ENCODE results near the gene PTBP1. TPM values are rescaled to one million over a fixed set of nuclear protein-coding genes. Genes with fewer than 3 reads are reported as not detected.

PTBP1 gene
- total RNA-seq (2014; rRNA removed; shearing (Covaris generic)) = 131 and 138 TPM in 2 replicates

DNA sequence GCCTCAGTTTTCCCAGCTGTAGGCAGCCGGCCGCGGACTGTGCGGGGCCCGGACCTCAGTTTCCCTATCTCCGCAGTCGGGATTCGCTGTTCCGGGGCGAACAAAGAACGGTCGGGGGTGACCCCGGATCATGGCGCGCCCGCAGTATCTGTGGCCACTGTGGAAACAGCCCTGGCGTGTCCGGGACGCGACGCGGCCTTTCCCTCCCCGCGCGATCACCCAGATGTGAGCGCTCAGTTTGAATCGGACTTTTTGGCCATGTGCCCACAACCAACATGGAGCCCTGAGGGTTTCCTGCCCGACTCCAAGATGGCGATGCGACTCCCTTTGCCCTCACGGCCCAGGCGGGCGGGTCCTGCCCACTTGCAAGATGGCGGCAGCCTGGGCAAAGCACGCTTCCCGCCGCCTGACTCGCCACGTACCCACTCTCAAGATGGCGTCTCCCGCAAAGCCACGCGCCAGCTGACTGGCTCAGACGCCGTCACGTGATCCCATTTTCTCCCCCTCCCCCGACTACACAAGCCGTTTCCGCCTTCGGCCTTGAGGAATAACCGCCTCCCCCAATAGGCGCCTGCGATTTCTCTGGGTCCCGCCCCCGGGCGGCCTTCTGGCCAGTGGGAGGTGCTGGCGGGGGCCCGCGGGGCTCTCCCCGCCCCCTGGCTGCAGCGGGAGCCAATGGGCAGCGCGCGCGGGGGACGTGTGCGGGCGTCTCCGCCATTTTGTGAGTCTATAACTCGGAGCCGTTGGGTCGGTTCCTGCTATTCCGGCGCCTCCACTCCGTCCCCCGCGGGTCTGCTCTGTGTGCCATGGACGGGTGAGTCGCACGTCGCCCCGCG lies at the start of gene PTBP1:
PTBP1 (plus strand) TSS at position 761 of the 836 bp plus-strand sequence; CDS start at position 807, 46 bp downstream.
- DNase-seq (ENCODE audit: low spot score) = peak; percentile 100

DNA sequence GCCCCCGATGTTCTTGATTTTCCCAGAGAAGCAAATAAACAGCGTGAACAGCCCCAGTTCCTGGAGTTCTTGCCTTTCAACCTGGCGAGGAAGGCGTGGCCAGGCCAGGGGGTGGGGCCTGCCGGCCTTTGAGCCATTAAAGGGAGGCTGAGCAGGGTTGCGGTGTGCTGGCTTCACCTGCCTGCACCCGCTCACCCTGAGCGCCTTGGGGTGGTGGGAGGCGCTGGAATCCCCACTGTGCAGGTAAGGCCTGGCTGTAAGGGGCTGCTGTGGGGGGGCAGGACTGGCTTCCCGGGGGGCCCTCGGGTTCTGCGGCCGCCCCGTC lies 49.0 kb upstream of the PTBP1 start:
- DNase-seq (ENCODE audit: low spot score) = no peak

- DNase-seq (ENCODE audit: low spot score) = no peak
These were observed 47.4 kb upstream of the PTBP1 start for GRCh38 chr19:749811-750210.

- no peak for DNase-seq (ENCODE audit: low spot score)
These were observed 46.4 kb upstream of the PTBP1 start, which contains the start of gene MISP for GRCh38 chr19:750640-751423. MISP (plus strand) TSS chr19:751112; CDS start chr19:756947, 5,835 bp downstream.

- DNase-seq (ENCODE audit: low spot score) = peak; percentile 62
These were observed 45.5 kb upstream of the PTBP1 start for GRCh38 chr19:751501-752341.

DNA sequence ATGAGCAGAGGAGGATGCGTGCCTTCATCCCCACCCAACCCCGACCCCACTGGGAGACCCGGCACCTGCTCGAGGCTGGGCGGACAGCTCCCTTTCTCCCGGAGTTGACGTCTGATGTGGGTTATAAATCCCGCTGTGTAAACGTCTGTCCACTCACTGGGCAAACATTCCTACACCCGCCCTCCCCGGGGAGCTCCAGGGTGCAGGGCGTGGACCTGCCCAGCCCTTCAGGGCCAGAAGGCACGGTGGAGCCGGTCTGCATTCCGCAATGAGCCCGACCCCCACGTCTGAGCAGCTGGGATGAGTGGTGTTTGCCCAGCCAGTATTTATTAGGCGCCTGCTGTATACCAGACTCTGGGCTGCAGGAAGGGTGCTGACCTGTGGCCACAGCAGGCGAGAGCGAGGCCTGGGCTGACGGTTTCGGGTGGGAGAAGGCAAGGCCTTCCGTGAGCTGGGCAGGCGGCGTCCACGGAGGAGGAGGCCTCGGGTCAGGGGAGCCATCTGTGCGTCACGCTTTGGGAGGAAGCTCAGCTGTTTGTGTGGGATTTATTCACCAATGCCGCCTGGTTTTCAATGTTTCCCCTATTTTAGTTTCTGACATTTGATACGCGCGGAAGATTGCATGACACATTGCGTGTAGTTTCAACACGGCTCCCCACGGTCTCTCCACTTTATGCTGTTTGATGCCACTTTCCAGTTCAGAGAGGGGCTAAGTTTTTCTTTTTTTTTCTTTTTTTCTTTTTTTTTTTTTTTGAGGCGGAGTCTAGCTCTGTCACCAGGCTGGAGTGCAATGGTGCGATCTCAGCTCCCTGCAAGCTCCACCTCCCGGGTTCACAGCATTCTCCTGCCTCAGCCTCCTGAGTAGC lies 44.4 kb upstream of the PTBP1 start:
- DNase-seq (ENCODE audit: low spot score) = peak; percentile 67

DNA sequence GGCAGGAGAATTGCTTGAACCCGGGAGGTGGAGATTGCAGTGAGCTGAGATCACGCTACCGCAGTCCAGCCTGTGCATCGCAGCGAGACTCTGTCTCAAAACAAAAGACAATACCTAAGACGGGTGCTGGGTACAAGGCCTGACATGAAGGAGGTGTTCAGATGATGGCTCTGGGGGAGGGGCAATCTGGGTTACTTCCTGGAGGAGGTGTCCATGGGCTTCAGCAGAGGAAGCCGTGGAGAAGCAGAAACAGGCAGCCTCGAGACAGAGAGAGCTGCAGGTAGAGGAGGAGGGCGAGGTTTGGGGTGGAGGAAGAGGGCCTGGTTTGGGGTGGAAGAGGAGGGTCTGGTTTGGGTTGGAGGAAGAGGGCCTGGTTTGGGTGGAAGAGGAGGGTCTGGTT lies 42.7 kb upstream of the PTBP1 start:
- no peak for DNase-seq (ENCODE audit: low spot score)

- DNase-seq (ENCODE audit: low spot score) = no peak
These were observed 42.2 kb upstream of the PTBP1 start for GRCh38 chr19:755063-755462.

GRCh38 chr19:756236-756635 lies 41.0 kb upstream of the PTBP1 start:
- peak; percentile 25 for DNase-seq (ENCODE audit: low spot score)

DNA sequence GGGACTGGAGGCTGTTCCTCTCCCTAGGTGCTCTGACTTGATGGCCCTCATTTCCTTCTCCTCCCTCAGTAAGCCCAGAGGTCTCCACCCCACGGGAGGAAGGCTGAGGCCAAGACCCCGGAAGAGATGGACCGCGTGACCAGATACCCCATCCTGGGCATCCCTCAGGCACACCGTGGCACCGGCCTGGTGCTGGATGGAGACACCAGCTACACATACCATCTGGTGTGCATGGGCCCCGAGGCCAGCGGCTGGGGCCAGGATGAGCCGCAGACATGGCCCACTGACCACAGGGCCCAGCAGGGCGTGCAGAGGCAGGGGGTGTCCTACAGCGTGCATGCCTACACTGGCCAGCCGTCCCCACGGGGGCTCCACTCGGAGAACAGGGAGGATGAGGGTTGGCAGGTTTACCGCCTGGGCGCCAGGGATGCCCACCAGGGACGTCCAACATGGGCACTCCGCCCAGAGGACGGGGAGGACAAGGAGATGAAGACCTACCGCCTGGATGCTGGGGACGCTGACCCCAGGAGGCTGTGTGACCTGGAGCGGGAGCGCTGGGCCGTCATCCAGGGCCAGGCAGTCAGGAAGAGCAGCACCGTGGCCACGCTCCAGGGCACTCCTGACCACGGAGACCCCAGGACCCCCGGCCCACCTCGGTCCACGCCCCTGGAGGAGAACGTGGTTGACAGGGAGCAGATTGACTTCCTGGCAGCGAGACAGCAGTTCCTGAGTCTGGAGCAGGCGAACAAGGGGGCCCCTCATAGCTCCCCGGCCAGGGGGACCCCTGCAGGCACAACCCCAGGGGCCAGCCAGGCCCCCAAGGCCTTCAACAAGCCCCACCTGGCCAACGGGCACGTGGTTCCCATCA lies 40.2 kb upstream of the PTBP1 start:
- DNase-seq (ENCODE audit: low spot score) = no peak

GRCh38 chr19:757811-758668 lies 39.2 kb upstream of the PTBP1 start:
- DNase-seq (ENCODE audit: low spot score) = no peak

DNA sequence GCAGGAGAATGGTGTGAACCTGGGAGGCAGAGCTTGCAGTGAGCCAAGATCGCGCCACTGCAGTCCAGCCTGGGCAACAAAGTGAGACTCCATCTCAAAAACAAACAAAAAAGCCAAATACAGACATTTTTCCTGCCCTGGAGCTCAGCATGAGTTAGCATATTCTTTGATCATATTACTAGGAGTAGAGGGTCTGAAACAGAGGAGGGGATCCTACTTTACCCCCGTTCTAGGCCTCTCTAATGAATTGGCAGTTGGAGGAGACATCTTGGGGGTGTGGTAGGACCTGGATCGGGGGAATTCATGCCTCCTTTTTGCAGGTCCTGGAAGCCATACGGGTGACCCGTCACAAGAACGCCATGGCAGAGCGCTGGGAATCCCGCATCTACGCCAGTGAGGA lies 34.1 kb upstream of the PTBP1 start:
- no peak for DNase-seq (ENCODE audit: low spot score)

- no peak for DNase-seq (ENCODE audit: low spot score)
These were observed 33.4 kb upstream of the PTBP1 start for GRCh38 chr19:763869-764268.

GRCh38 chr19:764301-764700 lies 33.0 kb upstream of the PTBP1 start:
- no peak for DNase-seq (ENCODE audit: low spot score)

DNA sequence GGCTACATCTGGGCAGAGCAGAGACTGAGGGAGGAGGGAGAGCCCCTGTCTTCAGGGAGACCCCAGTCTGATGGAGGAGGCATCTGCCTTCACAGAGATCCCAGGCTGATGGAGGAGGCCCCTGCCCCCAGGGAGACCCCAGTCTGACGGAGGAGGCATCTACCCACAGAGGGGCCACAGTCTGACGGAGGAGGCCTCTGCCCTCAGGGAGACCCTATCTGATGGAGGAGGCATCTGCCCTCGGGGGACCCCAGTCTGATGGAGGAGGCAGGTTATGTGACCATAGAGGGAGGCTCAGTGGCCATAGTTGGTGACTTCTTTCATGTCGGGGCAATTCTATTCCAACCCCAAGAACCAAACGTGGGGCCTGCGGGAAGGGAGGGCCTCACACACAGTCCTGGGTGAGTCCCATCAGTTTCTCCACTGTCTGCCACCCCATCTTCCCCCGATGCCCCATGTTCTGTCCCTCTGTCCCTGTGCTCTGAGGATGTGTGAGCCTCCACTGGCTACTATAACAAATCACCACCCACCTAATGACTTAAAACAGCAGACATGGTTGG lies 32.0 kb upstream of the PTBP1 start:
- DNase-seq (ENCODE audit: low spot score) = no peak

DNA sequence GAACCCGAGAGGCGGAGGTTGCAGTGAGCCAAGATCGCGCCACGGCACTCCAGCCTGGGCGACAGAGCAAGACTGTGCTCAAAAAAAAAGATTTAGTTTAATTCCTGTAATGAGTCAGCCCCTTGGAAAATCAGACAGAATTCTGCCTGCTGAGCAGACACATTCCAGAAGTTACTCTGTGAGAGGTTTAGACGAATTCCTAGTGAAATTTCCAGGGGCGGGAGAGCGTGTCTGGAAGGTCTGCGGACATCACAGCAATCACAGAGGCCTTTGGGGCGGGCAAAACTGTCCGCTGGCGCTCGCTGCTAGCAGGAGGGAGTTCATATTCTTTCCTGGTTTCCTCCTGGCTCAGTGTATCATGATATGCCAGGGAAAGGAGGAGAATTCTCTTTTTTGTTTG lies 28.8 kb upstream of the PTBP1 start:
- no peak for DNase-seq (ENCODE audit: low spot score)

DNA sequence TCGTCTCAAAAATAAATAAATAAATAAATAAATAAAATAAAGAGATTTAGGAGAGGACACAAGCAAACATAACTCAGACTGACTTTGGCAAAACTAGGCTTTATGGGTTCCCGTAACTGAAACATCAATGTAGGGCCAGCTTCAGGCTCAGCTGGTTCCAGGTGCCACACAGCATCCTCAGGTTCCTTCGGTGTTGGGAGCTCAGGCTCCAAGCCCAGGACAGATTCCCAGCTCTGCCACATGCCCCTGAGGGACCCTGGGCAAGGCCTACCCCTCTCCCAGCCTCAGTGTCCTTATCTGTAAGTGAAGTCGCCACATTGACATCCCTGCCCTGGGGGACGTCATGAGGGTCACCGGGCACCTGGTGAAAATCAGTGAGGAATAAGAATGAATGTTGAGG lies 27.6 kb upstream of the PTBP1 start:
- DNase-seq (ENCODE audit: low spot score) = no peak

- peak; percentile 67 for DNase-seq (ENCODE audit: low spot score)
These were observed 25.9 kb upstream of the PTBP1 start for GRCh38 chr19:771332-771785.

GRCh38 chr19:772063-772462 lies 25.2 kb upstream of the PTBP1 start:
- DNase-seq (ENCODE audit: low spot score) = no peak
